Prostate gland (tissue), 2 donors: ENCODE results near the gene KRT80.

Experiments used
- POLR2A ChIP-seq: fragments of 450-650 bp; IDR thresholded peaks from one replicate; pipeline ENCODE4 v1.6.1; 2016; ENCODE audit warnings: antibody characterized with exemption, mild to moderate bottlenecking
- TF ChIP-seq, protein P1 (sequence below), 4 experiments: fragments of 200-600 bp in 2 of 4; fragments of 450-650 bp in 2 of 4; sonication (generic) in 2 of 4; IDR thresholded peaks; 1 replicate in 3 of 4; 2 replicates in 1 of 4; pipeline ENCODE4 v1.5.1; 2016 to 2019; ENCODE audit warnings: antibody characterized with exemption in 4 of 4, mild to moderate bottlenecking in 2 of 4, moderate library complexity in 2 of 4

- TF ChIP-seq, protein P1, sequence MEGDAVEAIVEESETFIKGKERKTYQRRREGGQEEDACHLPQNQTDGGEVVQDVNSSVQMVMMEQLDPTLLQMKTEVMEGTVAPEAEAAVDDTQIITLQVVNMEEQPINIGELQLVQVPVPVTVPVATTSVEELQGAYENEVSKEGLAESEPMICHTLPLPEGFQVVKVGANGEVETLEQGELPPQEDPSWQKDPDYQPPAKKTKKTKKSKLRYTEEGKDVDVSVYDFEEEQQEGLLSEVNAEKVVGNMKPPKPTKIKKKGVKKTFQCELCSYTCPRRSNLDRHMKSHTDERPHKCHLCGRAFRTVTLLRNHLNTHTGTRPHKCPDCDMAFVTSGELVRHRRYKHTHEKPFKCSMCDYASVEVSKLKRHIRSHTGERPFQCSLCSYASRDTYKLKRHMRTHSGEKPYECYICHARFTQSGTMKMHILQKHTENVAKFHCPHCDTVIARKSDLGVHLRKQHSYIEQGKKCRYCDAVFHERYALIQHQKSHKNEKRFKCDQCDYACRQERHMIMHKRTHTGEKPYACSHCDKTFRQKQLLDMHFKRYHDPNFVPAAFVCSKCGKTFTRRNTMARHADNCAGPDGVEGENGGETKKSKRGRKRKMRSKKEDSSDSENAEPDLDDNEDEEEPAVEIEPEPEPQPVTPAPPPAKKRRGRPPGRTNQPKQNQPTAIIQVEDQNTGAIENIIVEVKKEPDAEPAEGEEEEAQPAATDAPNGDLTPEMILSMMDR (IDR thresholded peaks at IDR 0.05), result no peak
- no peak for TF ChIP-seq POLR2A
These were observed 7.8 kb downstream of the KRT80 start for GRCh38 chr12:52183971-52184370.
